ENCODE results near the gene RSAD1.

GRCh38 chr17:50477976-50478375 lies 684 bp upstream of the RSAD1 start:
- TF ChIP-seq CTCF (IDR thresholded peaks at IDR 0.05; ENCODE audit: low read depth, low read length, poor library complexity, severe bottlenecking) (no peak), EZH2phosphoT487 (IDR thresholded peaks at IDR 0.05; ENCODE audit: borderline replicate concordance, low read length) (no peak)
